Stomach (tissue), 19 donors: ENCODE results near the gene KDM4B. TPM values are rescaled to one million over a fixed set of nuclear protein-coding genes. Genes with fewer than 3 reads are reported as not detected.
A peak's percentile ranks its signal among the peaks of the same experiment; 100 is the strongest.

Source experiments
- DNase-seq, 2 donors: peaks; one replicate each; pipeline versions ENCODE4 v3.0.0 to v3.0.0-alpha.2; 2013 to 2019
- H3K27ac ChIP-seq, 5 donors: fragments of 200-600 bp in 4 of 5; sonication (generic) in 4 of 5; one replicate each; pipeline ENCODE4 v1.5.1; 2013 to 2019; ENCODE audit warnings: mild to moderate bottlenecking in 1 of 5, moderate library complexity in 1 of 5
- H3K27me3 ChIP-seq, 3 donors: fragments of 200-600 bp; sonication (generic); one replicate each; pipeline ENCODE4 v1.5.1; 2017 to 2019; ENCODE audit warnings: mixed run types in 1 of 3
- H3K36me3 ChIP-seq, 4 donors: fragments of 200-600 bp; sonication (generic); 1 replicate in 3 of 4; 2 replicates in 1 of 4; pipeline ENCODE4 v1.5.1; 2016 to 2019
- H3K4me1 ChIP-seq, 4 donors: fragments of 200-600 bp; sonication (generic); one replicate each; pipeline ENCODE4 v1.5.1; 2016 to 2019
- H3K4me3 ChIP-seq, 4 donors: fragments of 200-600 bp; sonication (generic) in 3 of 4; one replicate each; pipeline ENCODE4 v1.5.1; 2016 to 2019; ENCODE audit warnings: mild to moderate bottlenecking in 1 of 4
- H3K9me3 ChIP-seq, 4 donors: fragments of 200-600 bp; sonication (generic); one replicate each; pipeline ENCODE4 v1.5.1; 2016 to 2019
- EP300 ChIP-seq: sonication (generic); formaldehyde crosslinking; IDR thresholded peaks from one replicate; pipeline ENCODE4 v1.6.1; 2017; ENCODE audit warnings: antibody characterized with exemption
- POLR2A ChIP-seq, 4 donors: fragments of 450-650 bp; IDR thresholded peaks; one replicate each; pipeline ENCODE4 v1.6.1; 2016; ENCODE audit warnings: antibody characterized with exemption in 4 of 4, control low read depth in 2 of 4, mild to moderate bottlenecking in 1 of 4, moderate library complexity in 1 of 4
- POLR2AphosphoS5 ChIP-seq, 3 donors: sonication (generic); formaldehyde crosslinking; IDR thresholded peaks; one replicate each; pipeline ENCODE4 v1.6.1; 2016; ENCODE audit warnings: antibody characterized with exemption in 3 of 3
- WGBS, 5 donors: extraction: QIAGEN DNeasy Blood & Tissue Kit in 3 of 5; methylation state at CpG; one replicate each; pipeline versions ENCODE4 v1.1.5 to v1.1.7; 2013 to 2018; 5-methylcytosine and 5-hydroxymethylcytosine counted together
- intact Hi-C: fragments of 100-400 bp; cut with DNase I; formaldehyde crosslinking; loops from one replicate; pipeline ENCODE4 v1.15.1; 2023; ENCODE audit warnings: low total_unique reads
- long read RNA-seq, 10 donors: transcript quantifications; one replicate each; lab custom pipeline, GENCODE V29; 2026
- polyA plus RNA-seq, 3 donors: library from polyadenylated mRNA; stranded (reverse); fragments of 200-250 nt; gene quantifications; one replicate each; pipeline ENCODE4 v1.2.3, GENCODE V29; 2013
- total RNA-seq, 5 donors: library from RNA; depleted of rRNA; stranded (reverse); fragments of >200 nt; gene quantifications; one replicate each; pipeline versions ENCODE4 v1.1.0 to v1.2.3, GENCODE V29; 2014 to 2016
- TF ChIP-seq, protein P1 (sequence below), 7 experiments: fragments of 450-650 bp in 4 of 7; fragments of 200-600 bp in 3 of 7; sonication (generic) in 3 of 7; IDR thresholded peaks; one replicate each; pipeline ENCODE4 v1.5.1; 2016 to 2019; ENCODE audit warnings: antibody characterized with exemption in 7 of 7, control low read depth in 2 of 7, mild to moderate bottlenecking in 1 of 7
- donor health status: healthy with polysubstance abuse.
- donor health status: Bipolar disorder and iron deficiency.
- donor health status: healthy.

Gene KDM4B
- total RNA-seq (100 to 1,000 TPM in 2 of 5 donors, 10 to 100 TPM in 3; 22.9 to 202 (median 59.1) TPM), polyA plus RNA-seq (10 to 100 TPM in 2 of 3 donors, 1 to 10 TPM in 1; 5.2 to 10.1 (median 10.0) TPM)
- long read RNA-seq, donor 1, full-length matches to known transcripts = 2 of 2 reads
- long read RNA-seq, donor 1, partial matches to known transcripts = 0 of 2 reads
- long read RNA-seq, donor 1, other reads (novel, unspliced or antisense) = 0 of 2 reads
- long read RNA-seq, donor 2, full-length matches to known transcripts = 2 of 2 reads
- long read RNA-seq, donor 2, partial matches to known transcripts = 0 of 2 reads
- long read RNA-seq, donor 2, other reads (novel, unspliced or antisense) = 0 of 2 reads
- long read RNA-seq, donor 3, full-length matches to known transcripts = 4 of 4 reads
- long read RNA-seq, donor 3, partial matches to known transcripts = 0 of 4 reads
- long read RNA-seq, donor 3, other reads (novel, unspliced or antisense) = 0 of 4 reads
- long read RNA-seq, donor 4 = 0 reads
- long read RNA-seq, donor 5 = 0 reads
- long read RNA-seq, donor 6, full-length matches to known transcripts = 8 of 8 reads
- long read RNA-seq, donor 6, partial matches to known transcripts = 0 of 8 reads
- long read RNA-seq, donor 6, other reads (novel, unspliced or antisense) = 0 of 8 reads
- long read RNA-seq, donor 7, full-length matches to known transcripts = 3 of 3 reads
- long read RNA-seq, donor 7, partial matches to known transcripts = 0 of 3 reads
- long read RNA-seq, donor 7, other reads (novel, unspliced or antisense) = 0 of 3 reads
- long read RNA-seq, donor 8, full-length matches to known transcripts = 1 of 1 reads
- long read RNA-seq, donor 8, partial matches to known transcripts = 0 of 1 reads
- long read RNA-seq, donor 8, other reads (novel, unspliced or antisense) = 0 of 1 reads
- long read RNA-seq, donor 9, full-length matches to known transcripts = 1 of 1 reads
- long read RNA-seq, donor 9, partial matches to known transcripts = 0 of 1 reads
- long read RNA-seq, donor 9, other reads (novel, unspliced or antisense) = 0 of 1 reads
- long read RNA-seq, donor 10, full-length matches to known transcripts = 2 of 2 reads
- long read RNA-seq, donor 10, partial matches to known transcripts = 0 of 2 reads
- long read RNA-seq, donor 10, other reads (novel, unspliced or antisense) = 0 of 2 reads

DNA sequence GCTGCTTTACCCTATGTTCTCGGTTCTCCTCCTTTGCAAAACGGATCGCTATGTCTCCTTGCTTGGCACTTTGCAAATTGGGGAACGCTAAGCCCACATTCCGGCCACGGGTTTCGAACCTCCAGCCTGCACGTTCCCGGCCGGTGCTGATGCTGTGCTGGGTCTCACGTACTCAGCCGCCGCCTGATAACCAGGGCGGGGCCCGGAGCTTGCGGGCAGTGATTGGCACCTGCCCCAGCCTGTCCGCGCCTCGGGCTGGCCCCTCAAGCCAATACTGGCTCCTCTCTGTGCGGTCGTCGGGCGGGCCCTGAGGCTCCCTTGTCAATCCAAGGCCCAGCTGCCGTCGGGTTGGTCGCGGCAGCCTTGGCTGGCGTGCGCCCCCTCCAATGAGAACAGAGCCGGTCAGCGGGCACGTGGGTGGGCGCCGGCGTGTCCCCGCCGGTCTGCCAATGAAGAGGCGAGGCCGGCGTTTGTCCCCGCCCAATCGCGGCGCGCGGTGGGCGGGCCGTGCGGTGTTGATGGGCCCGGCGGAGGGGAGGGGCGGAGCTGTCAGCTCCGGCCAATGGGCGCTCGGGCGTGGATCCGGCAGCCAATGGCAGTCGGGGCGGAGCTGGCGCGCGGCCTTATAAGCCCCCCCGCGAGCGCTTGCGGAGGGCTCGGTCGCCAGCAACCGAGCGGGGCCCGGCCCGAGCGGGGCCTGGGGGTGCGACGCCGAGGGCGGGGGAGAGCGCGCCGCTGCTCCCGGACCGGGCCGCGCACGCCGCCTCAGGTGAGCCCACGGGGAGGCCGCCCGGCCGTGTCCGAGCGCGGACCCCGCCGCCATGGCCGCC, at the start of gene KDM4B:
TSS of gene KDM4B (plus strand) at position 652 of the 830 bp plus-strand sequence. CDS start 63,778 bp downstream, outside the sequence.
- Histone ChIP-seq H3K27ac (peak within 1 kb of the TSS; percentile 63 to 84 (median 83)), H3K4me3 (peak within 1 kb of the TSS; percentile 62 to 74 (median 69)), H3K27me3 (no peaks in the 10 kb centered on the region), H3K36me3 (no peaks in the 10 kb centered on the region), H3K4me1 (peaks cover 33 to 49% (median 42%) of the 10 kb centered on the region in 4 donors), H3K9me3 (no peaks in the 10 kb centered on the region)
- TF ChIP-seq POLR2A (IDR thresholded peaks at IDR 0.05) (no peak), POLR2AphosphoS5 (IDR thresholded peaks at IDR 0.05) (peak; percentile 86 to 95 (median 90))
- peak; percentile 99 to 100 for DNase-seq
- intact Hi-C loops = no loop called here
- 0 to 3% (median 1%) methylated on average over 10 to 96 of the region's 96 CpGs for WGBS, 5 donors

DNA sequence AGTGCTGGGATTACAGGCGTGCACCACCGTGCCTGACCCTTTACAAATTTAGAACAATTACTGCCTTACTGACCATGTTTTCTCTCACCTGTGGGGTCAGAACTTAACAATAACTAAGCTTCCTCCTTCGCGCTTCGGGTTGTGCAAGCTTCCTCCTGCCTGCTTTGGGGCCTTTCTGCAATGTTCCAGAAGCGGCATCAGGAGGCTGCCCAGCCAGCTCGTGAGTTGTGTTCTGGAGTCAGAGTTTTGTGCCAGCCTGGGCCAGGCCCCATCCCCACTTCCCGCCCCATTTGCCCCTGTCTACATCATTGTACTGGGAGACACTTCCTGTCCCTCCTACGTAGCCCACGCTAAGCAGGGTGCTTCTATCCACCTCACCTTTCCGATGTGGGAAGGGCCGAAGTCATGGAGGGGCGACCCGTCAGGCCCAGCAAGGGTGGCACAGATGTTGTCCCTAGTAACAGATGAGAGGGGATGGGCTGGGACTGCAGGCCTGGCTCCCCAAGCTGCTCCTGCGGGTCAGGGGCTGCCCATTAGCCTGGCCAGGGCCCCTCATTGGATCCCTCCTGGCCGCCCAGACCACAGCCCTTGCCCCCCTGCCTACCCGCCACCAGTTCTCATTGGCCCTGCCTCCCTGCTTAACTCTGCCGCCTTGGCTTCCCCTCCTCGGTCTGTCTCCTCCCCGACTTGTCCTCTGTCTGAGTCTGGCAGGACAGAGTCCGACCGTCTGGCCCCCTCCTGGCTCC, 46.2 kb upstream of the KDM4B start:
- Histone ChIP-seq H3K27ac (peak overlapping the region in 1 of 5 donors; percentile 2), H3K36me3 (no peaks in the 10 kb centered on the region), H3K4me3 (no peak overlapping the region), H3K27me3 (no peaks in the 10 kb centered on the region), H3K9me3 (no peaks in the 10 kb centered on the region), H3K4me1 (no peaks in the 10 kb centered on the region)
- 85 to 93% (median 89%) methylated on average over 20 to 22 of the region's 22 CpGs for WGBS, 5 donors
- TF ChIP-seq, protein P1, sequence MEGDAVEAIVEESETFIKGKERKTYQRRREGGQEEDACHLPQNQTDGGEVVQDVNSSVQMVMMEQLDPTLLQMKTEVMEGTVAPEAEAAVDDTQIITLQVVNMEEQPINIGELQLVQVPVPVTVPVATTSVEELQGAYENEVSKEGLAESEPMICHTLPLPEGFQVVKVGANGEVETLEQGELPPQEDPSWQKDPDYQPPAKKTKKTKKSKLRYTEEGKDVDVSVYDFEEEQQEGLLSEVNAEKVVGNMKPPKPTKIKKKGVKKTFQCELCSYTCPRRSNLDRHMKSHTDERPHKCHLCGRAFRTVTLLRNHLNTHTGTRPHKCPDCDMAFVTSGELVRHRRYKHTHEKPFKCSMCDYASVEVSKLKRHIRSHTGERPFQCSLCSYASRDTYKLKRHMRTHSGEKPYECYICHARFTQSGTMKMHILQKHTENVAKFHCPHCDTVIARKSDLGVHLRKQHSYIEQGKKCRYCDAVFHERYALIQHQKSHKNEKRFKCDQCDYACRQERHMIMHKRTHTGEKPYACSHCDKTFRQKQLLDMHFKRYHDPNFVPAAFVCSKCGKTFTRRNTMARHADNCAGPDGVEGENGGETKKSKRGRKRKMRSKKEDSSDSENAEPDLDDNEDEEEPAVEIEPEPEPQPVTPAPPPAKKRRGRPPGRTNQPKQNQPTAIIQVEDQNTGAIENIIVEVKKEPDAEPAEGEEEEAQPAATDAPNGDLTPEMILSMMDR (IDR thresholded peaks at IDR 0.05) = no peak
- no peak for TF ChIP-seq POLR2AphosphoS5 (IDR thresholded peaks at IDR 0.05)
- no peak for TF ChIP-seq EP300
- TF ChIP-seq POLR2A (IDR thresholded peaks at IDR 0.05) = no peak
- intact Hi-C loops = no loop called here
- no peak for DNase-seq

DNA sequence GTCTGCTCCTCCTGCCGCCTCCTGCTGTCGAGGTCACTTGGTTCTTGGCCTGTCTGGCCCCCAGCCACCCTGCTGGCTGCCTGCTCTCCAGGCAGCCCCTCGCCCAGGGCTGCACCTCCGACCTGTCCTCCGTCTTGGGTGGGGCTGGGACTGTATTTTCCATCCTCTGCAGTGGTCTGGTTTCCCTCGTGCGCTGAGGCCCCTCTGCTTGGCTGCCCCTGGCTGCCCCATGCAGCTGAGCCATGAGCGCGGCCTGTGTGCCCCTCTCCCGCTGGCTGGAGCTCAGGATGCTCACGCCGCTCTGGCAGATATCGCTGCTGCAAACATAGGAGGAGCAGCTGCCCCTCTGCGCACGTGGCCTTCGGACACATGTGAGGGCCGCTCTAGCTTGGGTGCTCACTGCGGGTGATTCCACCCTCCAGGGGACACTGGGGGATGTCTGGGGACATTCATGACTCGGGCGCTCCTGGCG, 45.6 kb upstream of the KDM4B start:
- H3K9me3 ChIP-seq = no peaks in the 10 kb centered on the region
- 79 to 97% (median 90%) methylated on average over 4 to 21 of the region's 21 CpGs for WGBS, 5 donors

More for the DNA sequence above, 45.6 kb upstream of the KDM4B start:
- intact Hi-C loops = no loop called here
- H3K27me3 ChIP-seq = no peaks in the 10 kb centered on the region
- no peaks in the 10 kb centered on the region for H3K36me3 ChIP-seq
- TF ChIP-seq POLR2A (IDR thresholded peaks at IDR 0.05) = no peak
- TF ChIP-seq EP300 = no peak
- TF ChIP-seq, protein P1 (IDR thresholded peaks at IDR 0.05) = no peak
- TF ChIP-seq POLR2AphosphoS5 (IDR thresholded peaks at IDR 0.05) = no peak
- no peak overlapping the region for H3K27ac ChIP-seq
- no peak for DNase-seq
- no peak overlapping the region for H3K4me3 ChIP-seq
- H3K4me1 ChIP-seq = no peaks in the 10 kb centered on the region
